GM21717 (cell line): ENCODE results near the gene HCFC2.
"Not testable (repeated sequence)": the region's sequence is repeated elsewhere in the genome, so short reads cannot be mapped to it uniquely, and the experiment has no call there.

Source experiments
- ATAC-seq: cut with Tn5 transposase; IDR thresholded peaks from one replicate; pipeline ENCODE4 v1.9.1; 2021; ENCODE audit warnings: mild to moderate bottlenecking, moderate library complexity; ENCODE audit not compliant: unreplicated experiment

HCFC2 gene

GRCh38 chr12:104064031-104064841 is at the start of gene HCFC2:
TSS of gene HCFC2 (plus strand) at chr12:104064531. CDS start at chr12:104064561, 30 bp downstream.
- peak; percentile 88 for ATAC-seq

GRCh38 chr12:104021862-104022261 is 42.5 kb upstream of the HCFC2 start:
- ATAC-seq = not testable (repeated sequence)

- no peak for ATAC-seq
These were observed 41.5 kb upstream of the HCFC2 start for GRCh38 chr12:104022786-104023185.

GRCh38 chr12:104023710-104024109 is 40.6 kb upstream of the HCFC2 start:
- ATAC-seq = no peak

- ATAC-seq = no peak
These were observed 40.0 kb upstream of the HCFC2 start for GRCh38 chr12:104024348-104024747.

- ATAC-seq = no peak
These were observed 38.6 kb upstream of the HCFC2 start for GRCh38 chr12:104025771-104026170.

GRCh38 chr12:104026841-104027599 is 37.3 kb upstream of the HCFC2 start:
- no peak for ATAC-seq

- ATAC-seq = not testable (repeated sequence)
These were observed 33.7 kb upstream of the HCFC2 start for GRCh38 chr12:104030596-104030995.

GRCh38 chr12:104036143-104036542 is 28.2 kb upstream of the HCFC2 start:
- ATAC-seq = not testable (repeated sequence)

GRCh38 chr12:104039769-104040168 is 24.6 kb upstream of the HCFC2 start:
- not testable (repeated sequence) for ATAC-seq

- ATAC-seq = no peak
These were observed 21.8 kb upstream of the HCFC2 start for GRCh38 chr12:104042580-104042979.

GRCh38 chr12:104044158-104044557 is 20.2 kb upstream of the HCFC2 start:
- no peak for ATAC-seq

GRCh38 chr12:104046306-104046705 is 18.0 kb upstream of the HCFC2 start:
- ATAC-seq = no peak

- ATAC-seq = no peak
These were observed 16.2 kb upstream of the HCFC2 start for GRCh38 chr12:104048162-104048561.

GRCh38 chr12:104048811-104049210 is 15.5 kb upstream of the HCFC2 start:
- ATAC-seq = no peak

GRCh38 chr12:104049278-104049902 is 14.9 kb upstream of the HCFC2 start:
- ATAC-seq = no peak

GRCh38 chr12:104049903-104050356 is 14.4 kb upstream of the HCFC2 start, which contains the start of gene GLT8D2:
TSS of gene GLT8D2 (minus strand) at chr12:104050187. CDS start at chr12:104019648, 30,539 bp downstream.
- no peak for ATAC-seq

GRCh38 chr12:104050436-104050835 is 13.9 kb upstream of the HCFC2 start:
- ATAC-seq = no peak

GRCh38 chr12:104054681-104055346 is 9.5 kb upstream of the HCFC2 start:
- ATAC-seq = no peak

GRCh38 chr12:104055686-104056388 is 8.5 kb upstream of the HCFC2 start:
- no peak for ATAC-seq
